Prostate gland (tissue), 2 donors: ENCODE results near the gene KRTAP10-10.

ENCODE experiments used
- CTCF ChIP-seq, 4 experiments: fragments of 200-600 bp in 2 of 4; fragments of 450-650 bp in 2 of 4; sonication (generic) in 2 of 4; IDR thresholded peaks; 1 replicate in 3 of 4; 2 replicates in 1 of 4; pipeline ENCODE4 v1.5.1; 2016 to 2019; ENCODE audit warnings: antibody characterized with exemption in 4 of 4, mild to moderate bottlenecking in 2 of 4, moderate library complexity in 2 of 4
- POLR2A ChIP-seq: fragments of 450-650 bp; IDR thresholded peaks from one replicate; pipeline ENCODE4 v1.6.1; 2016; ENCODE audit warnings: antibody characterized with exemption, mild to moderate bottlenecking

- no peak for TF ChIP-seq POLR2A
- no peak for TF ChIP-seq CTCF (IDR thresholded peaks at IDR 0.05)
These were observed 743 bp upstream of the KRTAP10-10 start for GRCh38 chr21:44636209-44637017.
